HG03095 (cell line): ENCODE data around the gene TBCD.
A peak's percentile ranks its signal among the peaks of the same experiment; 100 is the strongest.

Experiments used
- ATAC-seq: cut with Tn5 transposase; IDR thresholded peaks from one replicate; pipeline ENCODE4 v1.9.1; 2021; ENCODE audit warnings: moderate library complexity; ENCODE audit not compliant: unreplicated experiment

The TBCD gene

GRCh38 chr17:82849076-82849945, 97.4 kb downstream of the TBCD start:
- ATAC-seq, result no peak

DNA sequence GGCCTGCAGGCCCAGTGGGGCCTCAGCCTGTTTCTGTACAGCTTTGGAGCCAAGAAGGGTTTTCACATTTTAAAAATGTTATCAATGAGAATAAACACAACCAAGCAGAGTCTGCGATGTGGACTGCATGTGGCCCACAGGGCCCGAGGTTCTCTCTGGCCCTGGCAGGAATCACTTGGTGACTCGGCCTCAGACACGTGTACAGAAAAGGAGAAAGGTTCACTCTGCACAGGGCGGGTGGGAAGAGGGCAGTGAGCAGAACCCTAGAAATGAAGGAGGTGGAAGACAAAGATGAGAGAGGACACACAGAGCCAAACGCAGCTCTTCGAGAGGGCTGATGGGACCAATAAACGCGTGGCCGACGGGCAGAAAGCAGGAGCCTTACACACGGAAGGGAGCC, 99.5 kb downstream of the TBCD start:
- no peak for ATAC-seq

GRCh38 chr17:82854226-82854625, 102.4 kb downstream of the TBCD start:
- ATAC-seq, result no peak

DNA sequence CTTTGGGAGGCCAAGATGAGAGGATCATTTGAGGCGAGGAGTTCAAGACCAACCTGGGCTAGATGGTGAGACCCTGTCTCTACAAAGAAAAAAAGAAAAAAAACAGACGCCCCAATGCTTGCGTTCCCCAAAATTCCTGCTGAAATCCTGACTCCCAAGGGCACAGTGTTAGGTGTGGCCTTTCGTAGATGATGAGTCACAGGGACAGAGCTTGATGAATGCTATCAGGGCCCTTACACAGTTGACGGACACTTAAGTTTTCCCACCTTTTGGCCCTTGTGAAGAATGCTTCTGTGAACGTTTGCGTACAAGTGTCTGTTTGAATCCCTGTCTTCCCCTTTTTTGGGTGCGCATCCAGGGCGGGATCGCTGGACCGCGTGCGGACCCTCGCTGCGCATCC, 104.5 kb downstream of the TBCD start:
- ATAC-seq, result no peak

GRCh38 chr17:82858376-82859126, 106.7 kb downstream of the TBCD start:
- ATAC-seq, result no peak

GRCh38 chr17:82859431-82860403, 107.9 kb downstream of the TBCD start:
- ATAC-seq, result no peak

DNA sequence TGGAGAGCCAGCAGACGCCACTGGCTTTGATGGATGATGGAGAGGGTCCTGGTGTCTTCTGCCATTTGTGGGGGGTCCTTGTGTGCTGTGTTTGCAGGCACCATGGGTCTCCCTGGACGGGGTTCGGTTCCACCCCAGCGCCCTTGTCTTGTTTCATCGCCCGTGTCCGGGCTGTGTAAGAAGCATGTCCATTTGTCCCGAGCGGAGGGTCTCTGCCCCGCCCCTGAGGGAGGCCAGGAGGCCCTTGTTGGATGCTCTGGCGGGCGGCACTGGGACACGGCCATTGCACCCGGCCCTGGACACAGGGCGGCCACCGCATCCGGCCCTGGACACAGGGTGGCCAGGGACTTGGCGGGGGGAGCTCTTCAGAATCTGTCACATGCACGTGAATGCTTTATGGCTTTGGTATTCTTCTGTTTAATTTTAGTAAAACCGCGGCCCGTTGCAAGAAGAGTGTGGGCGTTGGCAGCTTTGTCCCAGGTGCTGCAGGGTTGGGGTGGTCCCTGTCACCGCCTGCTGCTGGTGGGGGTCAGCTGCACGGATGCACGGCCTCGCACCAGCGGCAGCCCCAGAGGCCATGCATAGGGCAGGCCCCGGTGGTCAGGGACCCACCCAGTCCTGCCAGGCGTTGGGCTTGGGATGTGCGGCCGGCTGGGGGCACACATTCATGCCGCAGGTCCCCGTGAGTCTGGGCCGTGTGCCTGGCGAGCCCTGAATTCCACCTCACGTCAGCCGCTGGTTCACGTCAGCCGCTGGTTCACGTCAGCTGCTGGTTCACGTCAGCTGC, 108.9 kb downstream of the TBCD start:
- no peak for ATAC-seq

- no peak for ATAC-seq
Measured at GRCh38 chr17:82861393-82861775, 109.5 kb downstream of the TBCD start.

DNA sequence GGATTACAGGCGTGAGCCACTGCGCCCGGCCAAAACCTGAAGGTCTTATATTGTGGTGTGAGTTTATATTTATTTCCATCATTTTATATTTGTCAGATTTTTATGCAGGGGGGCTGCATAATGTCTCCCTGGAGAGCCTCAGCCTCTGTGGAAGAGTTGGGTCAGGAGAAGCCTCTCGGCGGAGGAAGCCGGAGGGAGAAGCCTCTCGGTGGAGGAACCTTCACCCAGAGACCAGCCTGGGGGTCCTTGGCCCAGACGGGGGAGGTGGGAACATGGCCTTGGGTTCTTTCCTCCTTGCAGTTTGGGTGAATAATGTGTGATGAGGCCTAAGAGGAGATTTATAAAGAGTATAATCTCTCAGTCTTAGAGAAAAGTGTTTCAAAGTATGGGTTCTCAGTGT, 110.3 kb downstream of the TBCD start:
- ATAC-seq, result no peak

GRCh38 chr17:82862737-82863382, 111.0 kb downstream of the TBCD start:
- no peak for ATAC-seq

GRCh38 chr17:82863383-82863940, 111.6 kb downstream of the TBCD start:
- ATAC-seq, result no peak

- peak; percentile 78 for ATAC-seq
Measured at GRCh38 chr17:82863941-82864712, 112.3 kb downstream of the TBCD start.

DNA sequence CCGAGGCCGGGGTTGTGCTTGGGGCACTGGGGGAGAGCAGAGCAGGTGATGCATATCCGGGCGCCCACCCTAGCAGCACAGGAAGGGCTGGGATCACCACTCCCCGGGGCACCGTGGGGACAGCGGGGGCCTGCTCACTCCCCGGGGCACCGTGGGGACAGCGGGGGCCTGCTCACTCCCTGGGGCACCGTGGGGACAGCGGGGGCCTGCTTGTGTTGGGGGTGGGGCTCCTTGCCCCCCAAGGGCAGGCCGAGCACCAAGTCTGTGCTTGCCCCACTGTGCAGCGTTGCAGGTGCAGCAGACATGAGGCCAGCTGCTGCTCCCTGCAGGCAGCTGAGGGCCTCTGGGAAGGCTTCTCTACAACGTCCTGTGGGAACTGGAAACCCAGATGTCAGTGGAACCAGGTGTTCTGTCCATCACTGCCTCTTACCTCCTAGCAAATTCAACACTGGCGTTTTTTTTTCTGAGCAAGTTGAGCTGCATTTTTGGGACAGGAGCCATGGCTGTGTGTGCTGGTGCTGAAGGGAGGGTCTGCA, 112.9 kb downstream of the TBCD start:
- ATAC-seq, result no peak

DNA sequence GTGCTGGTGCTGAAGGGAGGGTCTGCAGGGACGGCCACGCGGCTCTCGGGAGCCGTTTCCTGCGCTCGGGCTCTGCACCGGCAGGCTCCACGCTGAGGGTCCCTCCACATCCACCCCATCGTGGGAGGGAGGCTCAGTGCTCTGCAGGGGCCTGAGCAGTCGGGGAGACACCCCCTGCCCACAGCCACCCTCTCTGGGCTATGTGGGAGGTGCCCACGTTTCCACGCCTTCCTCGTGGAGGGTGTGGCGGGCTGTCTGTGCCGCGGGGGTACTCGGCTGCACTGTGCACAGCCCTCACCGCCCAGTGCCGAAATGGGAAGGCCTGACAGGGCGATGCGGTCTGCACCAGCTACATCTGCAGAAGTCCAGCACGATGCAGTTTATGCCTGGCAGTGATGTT, 113.4 kb downstream of the TBCD start:
- no peak for ATAC-seq

- ATAC-seq, result no peak
Measured at GRCh38 chr17:82865774-82866395, 114.0 kb downstream of the TBCD start.

DNA sequence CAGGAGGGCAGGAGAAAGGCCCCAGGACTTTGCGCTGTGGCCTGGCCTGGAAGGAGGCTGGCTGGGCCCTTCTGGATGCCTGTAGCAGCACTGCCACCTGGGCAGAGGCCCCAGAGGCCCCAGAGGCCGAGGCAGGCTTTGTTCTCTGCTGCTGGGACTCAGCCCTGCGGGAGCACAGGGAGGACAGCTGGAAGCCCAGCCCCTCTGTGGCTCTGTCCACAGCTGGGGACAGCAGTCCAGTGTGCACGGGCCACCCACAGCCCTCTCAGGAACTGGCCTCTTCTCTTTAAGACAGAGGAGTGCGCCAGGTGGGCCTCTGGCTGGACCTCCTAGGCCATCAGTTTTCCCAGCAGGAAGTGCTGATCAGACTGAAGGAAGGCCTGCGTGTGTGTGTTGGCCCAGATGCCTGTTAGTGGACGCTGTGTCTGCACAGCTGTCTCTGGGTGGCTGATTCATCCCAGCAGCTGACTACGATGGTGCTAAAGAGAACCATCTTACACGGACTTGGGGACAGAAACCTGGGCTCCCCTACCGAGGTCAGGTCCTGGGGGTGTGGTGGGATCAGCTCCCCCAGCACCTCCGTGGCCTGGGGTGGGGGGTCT, 114.8 kb downstream of the TBCD start:
- no peak for ATAC-seq

GRCh38 chr17:82867763-82868325, 116.0 kb downstream of the TBCD start:
- ATAC-seq, result no peak
